Natural killer cell (primary cell): ENCODE data around the gene ARFGAP2. TPM values are rescaled to one million over a fixed set of nuclear protein-coding genes. Genes with fewer than 3 reads are reported as not detected.

Experiments used
- ATAC-seq, 3 donors: fragments of 150-1000 bp in 2 of 3; fragments of 200-7000 bp in 1 of 3; cut with Tn5 transposase; 1 replicate in 1 of 3; 2 replicates in 2 of 3; pipeline ENCODE4 v1.10.0; 2021; ENCODE audit warnings: mild to moderate bottlenecking in 2 of 3, moderate library complexity in 2 of 3
- DNase-seq, 2 donors: peaks; one replicate each; pipeline versions ENCODE4 v3.0.0 to v3.0.0-alpha.2; 2013 to 2021; ENCODE audit warnings: mixed read lengths in 1 of 2
- H3K27ac ChIP-seq: one replicate; pipeline ENCODE4 v1.5.1; 2013; ENCODE audit warnings: mild to moderate bottlenecking, low read length
- H3K27me3 ChIP-seq: one replicate; pipeline ENCODE4 v1.6.1; 2013; ENCODE audit warnings: low read length; ENCODE audit not compliant: control insufficient read depth, insufficient read depth
- H3K36me3 ChIP-seq: one replicate; pipeline ENCODE4 v1.6.1; 2013; ENCODE audit warnings: low read length; ENCODE audit not compliant: control insufficient read depth, insufficient read depth
- H3K4me1 ChIP-seq: one replicate; pipeline ENCODE4 v1.6.1; 2013; ENCODE audit warnings: low read length; ENCODE audit not compliant: control insufficient read depth, insufficient read depth
- H3K4me3 ChIP-seq: one replicate; pipeline ENCODE4 v1.5.1; 2013; ENCODE audit warnings: low read length
- H3K9me3 ChIP-seq: one replicate; pipeline ENCODE4 v1.6.1; 2013; ENCODE audit warnings: low read length; ENCODE audit not compliant: control insufficient read depth, insufficient read depth
- H3K27ac Mint-ChIP-seq, 2 donors: one replicate each; pipeline ENCODE4 v1.8.0; 2022; ENCODE audit warnings: mild to moderate bottlenecking in 2 of 2, mixed read lengths in 2 of 2, moderate library complexity in 1 of 2
- H3K27me3 Mint-ChIP-seq, 2 donors: one replicate each; pipeline ENCODE4 v1.8.0; 2022; ENCODE audit warnings: low read depth in 2 of 2, mixed read lengths in 2 of 2
- H3K36me3 Mint-ChIP-seq: one replicate; pipeline ENCODE4 v1.8.0; 2022; ENCODE audit warnings: mixed read lengths
- H3K4me1 Mint-ChIP-seq, 2 donors: one replicate each; pipeline ENCODE4 v1.8.0; 2022; ENCODE audit warnings: mixed read lengths in 2 of 2
- H3K4me3 Mint-ChIP-seq: one replicate; pipeline ENCODE4 v1.8.0; 2022; ENCODE audit warnings: mild to moderate bottlenecking, moderate library complexity, mixed read lengths
- H3K9me3 Mint-ChIP-seq, 2 donors: one replicate each; pipeline ENCODE4 v1.8.0; 2022; ENCODE audit warnings: mixed read lengths in 2 of 2
- WGBS: methylation state at CpG from one replicate; pipeline ENCODE4 v1.1.7; 2013; ENCODE audit warnings: missing lambda C conversion rate; ENCODE audit not compliant: insufficient coverage; 5-methylcytosine and 5-hydroxymethylcytosine counted together
- intact Hi-C: fragments of 100-400 bp; cut with micrococcal nuclease; formaldehyde crosslinking; loops from one replicate; pipeline ENCODE4 v1.14.2; 2022
- total RNA-seq, 4 donors: library from RNA; stranded (reverse); fragments of 120-200 nt in 1 of 4; gene quantifications; one replicate each; pipeline versions ENCODE4 v1.2.3 to v1.2.4, GENCODE V29; 2013 to 2022
- TF ChIP-seq, protein P1 (sequence below): fragments of 200-600 bp; IDR thresholded peaks from one replicate; pipeline ENCODE4 v1.8.0; 2022; ENCODE audit warnings: antibody characterized with exemption

ARFGAP2 gene
- total RNA-seq, 3 donors from 2014 or later (not counting 1 experiment from before 2014, with no cell fraction given), result 199 to 236 (median 228) TPM

DNA sequence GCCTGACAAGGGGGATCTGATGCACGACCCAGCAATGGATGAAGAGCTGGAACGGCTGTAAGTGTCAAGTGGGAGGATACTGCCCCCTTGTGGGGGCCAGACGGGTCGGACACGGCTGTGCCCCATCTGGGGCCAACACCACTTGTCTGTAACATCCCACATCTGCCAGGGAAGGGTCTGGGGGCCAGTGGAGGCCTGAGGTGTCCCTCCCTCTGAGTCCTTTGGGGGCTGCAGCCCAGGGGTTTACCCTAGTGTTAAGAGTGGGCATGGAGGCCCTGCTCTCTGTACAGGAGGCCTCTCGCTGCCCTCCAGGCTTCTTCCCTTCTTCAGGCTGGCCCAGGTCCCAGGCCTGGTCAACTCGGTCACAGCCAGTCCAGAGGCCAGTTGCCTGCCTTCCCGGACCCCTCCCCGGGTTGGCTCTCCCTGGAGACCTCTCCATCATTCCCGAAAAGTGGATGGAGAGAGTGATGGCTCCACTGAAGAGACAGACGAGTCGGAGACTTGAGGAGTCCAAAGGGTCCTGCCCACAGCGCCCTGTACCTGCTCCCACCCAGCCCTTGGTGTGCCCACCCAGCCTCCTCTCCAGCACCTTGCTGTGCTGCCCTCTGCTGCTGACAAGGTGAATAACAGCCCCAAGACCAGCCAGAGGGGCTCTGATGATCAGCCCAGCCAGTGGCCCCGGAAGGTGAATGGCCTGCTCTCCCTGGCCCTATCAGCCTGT is 15.4 kb downstream of the ARFGAP2 start:
- WGBS, result 75% methylated on average over 14 of the region's 14 CpGs
- H3K4me1 ChIP-seq, result no peaks in the 10 kb centered on the region
- H3K27me3 ChIP-seq, result no peaks in the 10 kb centered on the region
- H3K4me1 Mint-ChIP-seq, result no peaks in the 10 kb centered on the region
- no peak overlapping the region for H3K4me3 ChIP-seq
- H3K9me3 ChIP-seq, result no peaks in the 10 kb centered on the region
- no peaks in the 10 kb centered on the region for H3K9me3 Mint-ChIP-seq
- DNase-seq (peak; percentile 55 to 82), ATAC-seq (peak; percentile 77 to 83 (median 81))
- H3K36me3 ChIP-seq, result peaks cover 21% of the 10 kb centered on the region
- TF ChIP-seq, protein P1, sequence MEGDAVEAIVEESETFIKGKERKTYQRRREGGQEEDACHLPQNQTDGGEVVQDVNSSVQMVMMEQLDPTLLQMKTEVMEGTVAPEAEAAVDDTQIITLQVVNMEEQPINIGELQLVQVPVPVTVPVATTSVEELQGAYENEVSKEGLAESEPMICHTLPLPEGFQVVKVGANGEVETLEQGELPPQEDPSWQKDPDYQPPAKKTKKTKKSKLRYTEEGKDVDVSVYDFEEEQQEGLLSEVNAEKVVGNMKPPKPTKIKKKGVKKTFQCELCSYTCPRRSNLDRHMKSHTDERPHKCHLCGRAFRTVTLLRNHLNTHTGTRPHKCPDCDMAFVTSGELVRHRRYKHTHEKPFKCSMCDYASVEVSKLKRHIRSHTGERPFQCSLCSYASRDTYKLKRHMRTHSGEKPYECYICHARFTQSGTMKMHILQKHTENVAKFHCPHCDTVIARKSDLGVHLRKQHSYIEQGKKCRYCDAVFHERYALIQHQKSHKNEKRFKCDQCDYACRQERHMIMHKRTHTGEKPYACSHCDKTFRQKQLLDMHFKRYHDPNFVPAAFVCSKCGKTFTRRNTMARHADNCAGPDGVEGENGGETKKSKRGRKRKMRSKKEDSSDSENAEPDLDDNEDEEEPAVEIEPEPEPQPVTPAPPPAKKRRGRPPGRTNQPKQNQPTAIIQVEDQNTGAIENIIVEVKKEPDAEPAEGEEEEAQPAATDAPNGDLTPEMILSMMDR, result peak; percentile 83
- H3K27ac ChIP-seq, result no peak overlapping the region
- H3K27me3 Mint-ChIP-seq, result no peaks in the 10 kb centered on the region
- H3K4me3 Mint-ChIP-seq, result no peak overlapping the region
- H3K36me3 Mint-ChIP-seq, result no peaks in the 10 kb centered on the region
- intact Hi-C loops, result loop anchor here (1.0 kb wide), 1 partner anchor 272 kb away; no protein-coding TSS in a partner anchor
- peak overlapping the region in 1 of 2 donors; percentile 20 for H3K27ac Mint-ChIP-seq

DNA sequence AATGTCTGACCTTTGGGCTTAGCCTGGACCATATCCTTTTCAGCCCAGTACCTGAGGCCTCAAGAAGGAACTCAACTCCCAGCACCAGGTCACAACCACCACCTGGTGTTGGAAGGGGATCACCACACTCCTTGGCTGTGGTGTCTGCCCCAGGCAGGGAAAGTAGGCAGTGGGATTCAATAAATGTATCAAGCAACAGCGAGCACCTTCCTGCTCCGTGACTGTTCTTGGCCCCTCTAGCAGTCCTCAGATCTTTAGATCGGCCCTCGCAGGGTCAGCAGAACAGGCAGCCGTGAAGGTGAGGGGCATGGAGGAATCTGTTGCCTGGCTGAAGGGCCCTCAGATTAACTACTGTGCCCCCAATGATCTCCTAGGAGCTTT is 15.9 kb downstream of the ARFGAP2 start:
- Mint-ChIP-seq H3K27ac (no peak overlapping the region), H3K9me3 (no peaks in the 10 kb centered on the region), H3K27me3 (no peaks in the 10 kb centered on the region), H3K36me3 (no peaks in the 10 kb centered on the region), H3K4me3 (no peak overlapping the region), H3K4me1 (peaks cover under 1 to 5% of the 10 kb centered on the region in 2 donors)
- TF ChIP-seq, protein P1, result no peak
- Histone ChIP-seq H3K9me3 (no peaks in the 10 kb centered on the region), H3K36me3 (peaks cover 16% of the 10 kb centered on the region), H3K27ac (no peak overlapping the region), H3K4me1 (peaks cover 4% of the 10 kb centered on the region), H3K27me3 (no peaks in the 10 kb centered on the region), H3K4me3 (no peak overlapping the region)
- WGBS, result over 99% methylated on average over 5 of the region's 5 CpGs
- ATAC-seq, result peak in 1 of 3 donors; percentile 5
- peak in 1 of 2 donors; percentile 27 for DNase-seq
- intact Hi-C loops, result loop anchor here (1.0 kb wide), 1 partner anchor 271 kb away; no protein-coding TSS in a partner anchor

DNA sequence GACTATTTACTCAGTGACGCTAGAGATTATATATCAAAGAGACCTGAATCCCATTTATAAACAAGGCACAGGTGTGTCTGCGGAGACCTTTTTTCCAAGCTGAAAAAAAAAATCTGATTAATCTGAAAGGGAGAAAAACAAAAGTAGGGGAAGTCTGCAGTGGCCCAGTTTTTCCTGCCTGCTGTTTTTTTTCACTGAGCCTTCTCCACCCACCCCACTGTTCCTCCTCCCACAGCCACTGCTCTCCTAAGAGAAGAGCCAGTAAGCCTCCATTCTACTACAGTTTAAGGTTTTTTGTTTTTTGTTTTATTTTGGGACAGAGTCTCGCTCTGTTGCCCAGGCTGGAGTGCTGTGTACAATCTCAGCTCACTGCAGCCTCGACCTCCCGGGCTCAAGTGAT is 18.4 kb downstream of the ARFGAP2 start:
- DNase-seq (no peak), ATAC-seq (no peak)
- WGBS, result 84% methylated on average over 4 of the region's 5 CpGs
- Histone ChIP-seq H3K4me3 (no peak overlapping the region), H3K4me1 (peaks cover 27% of the 10 kb centered on the region), H3K27ac (no peak overlapping the region), H3K9me3 (no peaks in the 10 kb centered on the region), H3K36me3 (peaks cover under 1% of the 10 kb centered on the region), H3K27me3 (no peaks in the 10 kb centered on the region)
- Mint-ChIP-seq H3K27ac (no peak overlapping the region), H3K27me3 (no peaks in the 10 kb centered on the region), H3K4me3 (no peak overlapping the region), H3K36me3 (no peaks in the 10 kb centered on the region), H3K4me1 (peaks cover 21 to 25% of the 10 kb centered on the region in 2 donors), H3K9me3 (no peaks in the 10 kb centered on the region)
- intact Hi-C loops, result no loop called here
- TF ChIP-seq, protein P1, result no peak

DNA sequence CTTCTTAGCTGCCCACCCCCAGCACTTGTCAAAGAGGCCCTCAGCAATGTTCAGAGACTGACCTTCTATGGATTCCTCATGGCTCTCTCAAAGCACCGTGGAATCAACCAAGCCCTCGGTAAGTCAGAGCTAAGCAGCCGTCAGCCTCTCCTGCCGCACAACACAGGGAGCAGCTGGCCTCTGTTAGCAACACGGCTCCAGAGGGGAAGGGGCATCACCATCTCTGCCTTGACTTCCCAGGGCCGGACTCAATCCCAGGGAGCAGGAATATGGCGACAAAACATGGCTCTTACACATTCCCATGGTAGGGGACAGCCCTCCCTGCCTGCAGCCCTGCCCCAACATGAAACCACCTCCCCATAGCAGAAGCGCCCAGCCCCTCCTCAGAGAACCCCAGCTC is 18.9 kb downstream of the ARFGAP2 start:
- Histone ChIP-seq H3K4me1 (peaks cover 28% of the 10 kb centered on the region), H3K27ac (no peak overlapping the region), H3K36me3 (no peaks in the 10 kb centered on the region), H3K4me3 (no peak overlapping the region), H3K9me3 (no peaks in the 10 kb centered on the region), H3K27me3 (no peaks in the 10 kb centered on the region)
- TF ChIP-seq, protein P1, result no peak
- DNase-seq (no peak), ATAC-seq (no peak)
- intact Hi-C loops, result no loop called here
- Mint-ChIP-seq H3K4me1 (peaks cover 25 to 30% of the 10 kb centered on the region in 2 donors), H3K9me3 (no peaks in the 10 kb centered on the region), H3K36me3 (no peaks in the 10 kb centered on the region), H3K4me3 (no peak overlapping the region), H3K27me3 (no peaks in the 10 kb centered on the region), H3K27ac (no peak overlapping the region)
- WGBS, result 91% methylated on average over 8 of the region's 8 CpGs
